GM18498 (cell line): ENCODE results near the gene CBY2.
"Not testable (repeated sequence)": the region's sequence is repeated elsewhere in the genome, so short reads cannot be mapped to it uniquely, and the experiment has no call there.

Experiments
- ATAC-seq: cut with Tn5 transposase; IDR thresholded peaks from one replicate; pipeline ENCODE4 v1.9.1; 2021; ENCODE audit warnings: mild to moderate bottlenecking, moderate library complexity; ENCODE audit not compliant: unreplicated experiment

Gene CBY2

GRCh38 chr13:45702088-45702487 is at the start of gene CBY2:
TSS of gene CBY2 (plus strand) at chr13:45702320. CDS start at chr13:45702391, 71 bp downstream.
- ATAC-seq: peak; percentile 8

GRCh38 chr13:45654633-45655349 is 47.3 kb upstream of the CBY2 start:
- no peak for ATAC-seq

GRCh38 chr13:45658586-45659235 is 43.4 kb upstream of the CBY2 start:
- ATAC-seq: no peak

- no peak for ATAC-seq
These were observed 42.6 kb upstream of the CBY2 start for GRCh38 chr13:45659536-45659935.

- ATAC-seq: not testable (repeated sequence)
These were observed 41.7 kb upstream of the CBY2 start for GRCh38 chr13:45660458-45660857.

- ATAC-seq: no peak
These were observed 40.0 kb upstream of the CBY2 start for GRCh38 chr13:45662162-45662561.

- not testable (repeated sequence) for ATAC-seq
These were observed 39.2 kb upstream of the CBY2 start for GRCh38 chr13:45662903-45663302.

GRCh38 chr13:45669626-45670025 is 32.5 kb upstream of the CBY2 start:
- not testable (repeated sequence) for ATAC-seq

- no peak for ATAC-seq
These were observed 31.8 kb upstream of the CBY2 start for GRCh38 chr13:45670189-45670885.

- ATAC-seq: no peak
These were observed 27.2 kb upstream of the CBY2 start for GRCh38 chr13:45674908-45675307.

GRCh38 chr13:45678282-45678681 is 23.8 kb upstream of the CBY2 start:
- ATAC-seq: no peak

GRCh38 chr13:45681113-45681512 is 21.0 kb upstream of the CBY2 start:
- ATAC-seq: no peak

- ATAC-seq: no peak
These were observed 19.6 kb upstream of the CBY2 start for GRCh38 chr13:45682494-45683008.

GRCh38 chr13:45683701-45684100 is 18.4 kb upstream of the CBY2 start:
- no peak for ATAC-seq

GRCh38 chr13:45688577-45688976 is 13.5 kb upstream of the CBY2 start:
- ATAC-seq: no peak

- ATAC-seq: no peak
These were observed 11.5 kb upstream of the CBY2 start for GRCh38 chr13:45690636-45691035.

GRCh38 chr13:45691251-45691650 is 10.9 kb upstream of the CBY2 start:
- no peak for ATAC-seq

- no peak for ATAC-seq
These were observed 10.5 kb upstream of the CBY2 start for GRCh38 chr13:45691667-45692066.

- peak; percentile 59 for ATAC-seq
These were observed 6.9 kb upstream of the CBY2 start for GRCh38 chr13:45695198-45695730.

- peak; percentile 48 for ATAC-seq
These were observed 5.4 kb upstream of the CBY2 start for GRCh38 chr13:45696610-45697226.
